ENCODE measurements around the gene CYP1A2.
A peak's percentile ranks its signal among the peaks of the same experiment; 100 is the strongest.
"Not testable (repeated sequence)": the region's sequence is repeated elsewhere in the genome, so short reads cannot be mapped to it uniquely, and the experiment has no call there.

The CYP1A2 gene

DNA sequence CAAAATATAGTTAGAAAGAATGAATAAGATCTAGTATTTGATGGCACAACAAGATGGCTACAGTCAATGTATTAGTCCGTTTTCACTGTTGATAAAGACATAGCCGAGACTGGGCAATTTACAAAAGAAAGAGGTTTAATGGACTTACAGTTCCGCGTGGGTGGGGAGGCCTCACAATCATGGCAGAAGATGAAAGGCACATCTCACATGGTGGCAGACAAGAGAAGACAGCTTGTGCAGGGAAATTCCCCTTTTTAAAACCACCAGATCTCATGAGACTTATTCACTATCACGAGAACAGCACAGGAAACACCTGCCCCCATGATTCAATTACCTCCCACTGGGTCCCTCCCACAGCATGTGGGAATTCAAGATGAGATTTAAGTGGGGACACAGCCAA is 10.4 kb upstream of the CYP1A2 start:
- DNase-seq (ENCODE audit: low spot score): not testable (repeated sequence)

DNA sequence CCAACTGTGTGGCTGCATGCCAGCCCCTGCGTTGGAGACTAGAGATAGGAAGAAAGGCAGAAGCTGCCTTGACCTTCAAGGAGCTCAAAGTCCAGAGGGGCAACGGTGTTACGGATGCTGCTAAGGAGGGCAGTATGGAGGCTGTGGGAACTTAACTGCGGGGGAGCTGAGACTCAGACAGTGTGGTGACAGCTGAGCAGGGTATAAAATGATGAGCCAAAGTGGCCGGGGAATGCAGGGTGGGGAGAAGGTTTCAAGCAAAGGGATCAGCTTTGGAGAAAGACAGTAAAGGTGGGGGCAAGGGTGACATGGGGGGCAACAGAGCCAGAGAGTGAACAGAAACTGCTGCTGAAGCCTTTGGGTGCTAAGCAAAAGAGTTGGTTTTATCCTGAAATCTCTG is 6.2 kb upstream of the CYP1A2 start:
- no peak for DNase-seq (ENCODE audit: low spot score)

- no peak for DNase-seq (ENCODE audit: low spot score)
These were observed 2.3 kb upstream of the CYP1A2 start for GRCh38 chr15:74746389-74746788.

DNA sequence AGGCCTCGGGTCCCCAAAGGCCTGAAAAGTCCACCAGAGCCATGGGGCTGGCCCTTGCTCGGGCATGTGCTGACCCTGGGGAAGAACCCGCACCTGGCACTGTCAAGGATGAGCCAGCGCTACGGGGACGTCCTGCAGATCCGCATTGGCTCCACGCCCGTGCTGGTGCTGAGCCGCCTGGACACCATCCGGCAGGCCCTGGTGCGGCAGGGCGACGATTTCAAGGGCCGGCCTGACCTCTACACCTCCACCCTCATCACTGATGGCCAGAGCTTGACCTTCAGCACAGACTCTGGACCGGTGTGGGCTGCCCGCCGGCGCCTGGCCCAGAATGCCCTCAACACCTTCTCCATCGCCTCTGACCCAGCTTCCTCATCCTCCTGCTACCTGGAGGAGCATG is 1.2 kb downstream of the CYP1A2 start:
- DNase-seq (ENCODE audit: low spot score): no peak

- no peak for DNase-seq (ENCODE audit: low spot score)
These were observed 2.1 kb downstream of the CYP1A2 start for GRCh38 chr15:74750751-74751150.

DNA sequence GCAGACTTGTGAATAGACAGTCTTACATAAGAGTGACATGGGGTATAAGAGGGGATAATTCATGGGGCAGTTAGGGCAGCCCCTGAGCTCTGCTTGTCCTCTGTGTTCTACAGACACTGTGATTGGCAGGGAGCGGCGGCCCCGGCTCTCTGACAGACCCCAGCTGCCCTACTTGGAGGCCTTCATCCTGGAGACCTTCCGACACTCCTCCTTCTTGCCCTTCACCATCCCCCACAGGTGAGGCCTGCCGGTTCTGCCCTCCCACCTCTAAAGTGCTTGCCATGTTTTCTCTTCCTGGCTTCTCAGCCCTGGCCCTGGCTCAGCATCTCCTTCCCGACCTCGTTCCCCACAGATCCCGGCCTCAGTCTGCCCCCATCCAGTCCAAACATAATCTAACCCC is 3.4 kb downstream of the CYP1A2 start:
- DNase-seq (ENCODE audit: low spot score): no peak

GRCh38 chr15:74752531-74752930 is 3.9 kb downstream of the CYP1A2 start:
- no peak for DNase-seq (ENCODE audit: low spot score)

DNA sequence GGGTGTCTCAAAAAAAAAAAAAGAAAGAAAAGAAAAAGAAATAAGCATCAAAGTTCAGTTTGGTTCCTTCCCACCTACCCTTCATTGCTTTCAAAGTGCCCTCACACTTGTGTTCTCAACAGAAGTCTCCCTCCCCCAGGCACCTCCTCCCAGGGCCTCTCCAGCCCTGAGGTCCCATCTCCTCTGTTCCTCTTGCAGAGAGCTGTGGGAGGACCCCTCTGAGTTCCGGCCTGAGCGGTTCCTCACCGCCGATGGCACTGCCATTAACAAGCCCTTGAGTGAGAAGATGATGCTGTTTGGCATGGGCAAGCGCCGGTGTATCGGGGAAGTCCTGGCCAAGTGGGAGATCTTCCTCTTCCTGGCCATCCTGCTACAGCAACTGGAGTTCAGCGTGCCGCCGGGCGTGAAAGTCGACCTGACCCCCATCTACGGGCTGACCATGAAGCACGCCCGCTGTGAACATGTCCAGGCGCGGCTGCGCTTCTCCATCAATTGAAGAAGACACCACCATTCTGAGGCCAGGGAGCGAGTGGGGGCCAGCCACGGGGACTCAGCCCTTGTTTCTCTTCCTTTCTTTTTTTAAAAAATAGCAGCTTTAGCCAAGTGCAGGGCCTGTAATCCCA is 6.1 kb downstream of the CYP1A2 start:
- DNase-seq (ENCODE audit: low spot score): no peak

DNA sequence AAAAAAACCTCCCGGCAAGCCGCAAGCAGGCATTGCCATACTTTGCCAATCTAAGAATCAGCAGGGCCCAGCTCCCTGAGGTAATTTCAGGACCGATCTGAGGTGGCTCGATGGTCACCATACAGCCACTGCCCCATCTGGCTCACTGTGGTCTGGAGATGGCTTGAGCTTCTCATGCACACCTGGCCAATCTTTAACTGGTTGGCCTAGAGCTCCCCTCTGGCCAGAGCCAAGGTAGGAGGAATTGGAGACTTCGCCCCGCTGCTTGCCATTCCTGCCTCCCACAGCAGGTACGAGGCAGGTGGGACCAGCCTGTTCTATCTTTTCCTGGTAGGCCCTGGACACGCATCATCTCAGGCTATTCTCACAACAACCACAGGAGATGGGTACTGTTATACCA is 10.1 kb downstream of the CYP1A2 start:
- no peak for DNase-seq (ENCODE audit: low spot score)

DNA sequence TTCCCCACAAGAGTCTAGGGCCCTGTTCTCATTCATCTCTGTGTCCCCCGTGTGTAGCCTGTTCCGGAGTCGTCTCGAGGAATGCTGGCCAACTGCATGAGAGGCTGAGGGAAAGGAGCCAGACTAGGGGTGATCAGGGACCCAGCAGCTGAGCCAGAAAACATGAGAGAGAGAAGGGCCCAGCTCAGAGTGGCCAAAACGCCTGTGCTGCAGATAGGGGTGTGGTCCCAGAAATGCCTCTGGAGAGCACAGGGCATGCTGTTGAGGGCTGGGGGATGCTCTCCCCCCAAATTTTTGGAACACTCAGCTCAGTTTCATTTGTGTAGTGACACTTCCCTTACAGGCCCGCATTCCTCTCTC is 14.1 kb downstream of the CYP1A2 start:
- DNase-seq (ENCODE audit: low spot score): no peak

DNA sequence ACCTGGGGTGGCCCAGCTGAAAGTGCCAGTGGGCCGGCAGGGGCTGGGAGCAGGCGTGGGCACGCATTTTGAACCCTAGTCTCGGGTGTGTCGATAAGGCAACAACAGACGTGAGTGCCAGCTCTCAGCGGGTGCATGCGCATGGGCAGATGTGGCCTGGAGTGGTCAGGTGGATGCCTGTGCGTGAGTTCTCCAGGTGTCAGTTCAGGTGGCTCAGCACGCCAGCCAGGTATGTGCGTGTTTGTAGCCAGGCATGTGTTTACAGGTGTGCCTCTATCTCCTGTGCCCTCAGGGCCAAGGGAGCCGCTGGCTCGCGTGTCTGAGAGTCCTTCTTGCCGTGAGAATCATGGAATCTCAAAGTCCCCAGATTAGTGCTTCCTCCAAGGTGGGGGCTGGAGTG is 14.8 kb downstream of the CYP1A2 start:
- no peak for DNase-seq (ENCODE audit: low spot score)

- no peak for DNase-seq (ENCODE audit: low spot score)
These were observed 18.8 kb downstream of the CYP1A2 start for GRCh38 chr15:74767167-74768098.

DNA sequence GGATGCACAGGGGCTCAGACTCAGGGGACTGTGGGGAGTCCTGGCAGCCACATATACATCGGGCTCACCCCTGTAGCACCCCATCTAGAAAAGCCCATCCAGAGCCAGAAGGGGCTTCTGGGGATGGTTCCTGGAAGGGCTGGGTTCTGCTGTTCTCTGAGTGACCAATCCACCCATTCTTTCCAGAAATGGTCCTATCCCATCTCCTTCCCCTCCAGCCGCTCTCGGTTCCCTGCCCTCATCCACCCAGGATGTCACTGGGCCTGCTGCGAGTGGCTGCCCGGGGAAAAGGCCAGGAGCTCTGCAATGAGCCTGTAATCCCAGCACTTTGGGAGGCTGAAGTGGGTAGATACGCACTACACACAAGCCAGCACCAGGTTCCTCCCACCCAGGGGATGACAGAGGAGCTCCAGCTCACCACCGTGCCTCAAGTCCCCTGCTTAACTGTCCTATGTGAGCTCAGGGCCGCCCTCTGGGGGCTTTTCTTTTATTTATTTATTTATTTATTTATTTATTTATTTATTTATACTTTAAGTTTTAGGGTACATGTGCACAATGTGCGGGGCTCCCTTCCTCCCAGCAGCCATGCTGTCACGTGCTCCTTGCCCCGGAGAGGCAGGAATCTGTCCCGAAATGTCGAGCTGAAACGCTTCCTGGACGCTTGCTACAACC is 19.6 kb downstream of the CYP1A2 start:
- no peak for DNase-seq (ENCODE audit: low spot score)

DNA sequence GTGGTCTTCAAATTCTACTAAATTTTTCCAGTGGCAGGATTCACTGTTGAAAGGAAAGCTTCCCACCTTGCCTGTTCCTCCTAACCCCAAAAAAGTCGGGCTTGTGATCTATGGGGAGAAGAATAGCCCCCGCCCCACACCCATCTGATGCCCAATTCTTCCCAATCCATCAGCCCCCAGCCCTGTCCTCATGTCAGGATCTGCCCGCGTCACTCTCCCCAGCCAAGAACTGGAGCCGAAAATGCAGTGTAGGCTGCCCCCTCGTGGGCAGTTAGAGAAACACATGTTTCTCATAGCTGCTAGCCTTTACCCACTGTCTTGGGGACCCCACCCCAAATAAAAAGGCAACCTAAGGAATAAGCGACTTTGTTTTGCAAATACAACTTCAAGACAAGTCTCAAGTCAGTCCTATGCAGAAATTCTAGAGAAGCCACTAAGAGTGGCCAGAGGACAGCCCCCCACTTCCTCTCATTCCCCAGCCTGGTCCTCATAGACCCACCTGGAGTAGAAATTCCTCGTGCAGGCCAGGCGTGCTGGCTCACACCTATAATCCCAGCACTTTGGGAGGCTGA is 20.2 kb downstream of the CYP1A2 start:
- peak; percentile 54 for DNase-seq (ENCODE audit: low spot score)

- DNase-seq (ENCODE audit: low spot score): no peak
These were observed 20.9 kb downstream of the CYP1A2 start for GRCh38 chr15:74769463-74770025.

DNA sequence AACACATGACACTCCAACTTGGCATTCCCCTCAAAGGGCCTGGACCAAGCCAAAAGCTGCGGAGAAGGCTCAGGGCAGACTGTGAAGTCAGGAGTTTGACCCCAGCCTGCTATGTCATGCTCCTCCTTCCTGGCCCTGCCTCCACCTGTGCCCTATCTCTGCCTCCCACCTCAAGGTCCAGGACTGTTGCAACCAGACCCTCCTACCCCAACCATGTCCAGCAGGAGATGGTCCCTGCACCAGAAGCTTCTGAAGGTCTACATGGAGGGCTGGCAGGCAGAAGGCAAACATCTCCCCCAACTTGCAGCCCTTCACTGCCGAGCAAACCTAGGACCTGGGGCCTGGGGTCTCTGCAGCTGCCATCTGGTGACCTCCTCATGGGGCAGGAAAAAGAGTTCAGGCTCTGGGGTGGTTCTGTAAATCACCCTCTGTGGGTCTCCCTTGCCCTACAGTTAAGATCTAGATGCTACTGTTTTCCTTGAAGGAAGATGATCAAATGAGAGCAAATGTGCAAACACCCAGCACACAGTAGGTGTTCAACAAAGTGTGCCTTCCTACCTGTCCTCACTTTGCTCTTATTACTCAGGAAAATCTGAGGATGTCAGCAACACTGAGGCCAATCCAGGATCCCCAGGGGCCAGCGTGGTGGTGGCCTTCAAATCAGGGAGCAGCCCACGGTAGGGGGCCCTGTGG is 21.7 kb downstream of the CYP1A2 start:
- no peak for DNase-seq (ENCODE audit: low spot score)

- no peak for DNase-seq (ENCODE audit: low spot score)
These were observed 24.7 kb downstream of the CYP1A2 start for GRCh38 chr15:74773329-74773728.

GRCh38 chr15:74773731-74774252 is 25.1 kb downstream of the CYP1A2 start:
- DNase-seq (ENCODE audit: low spot score): no peak

- no peak for DNase-seq (ENCODE audit: low spot score)
These were observed 26.5 kb downstream of the CYP1A2 start for GRCh38 chr15:74775132-74775562.

- no peak for DNase-seq (ENCODE audit: low spot score)
These were observed 27.2 kb downstream of the CYP1A2 start for GRCh38 chr15:74775894-74776293.

Measured in globus pallidus (tissue), 1 donor.